ENCODE results near the gene KRTAP20-1.

DNA sequence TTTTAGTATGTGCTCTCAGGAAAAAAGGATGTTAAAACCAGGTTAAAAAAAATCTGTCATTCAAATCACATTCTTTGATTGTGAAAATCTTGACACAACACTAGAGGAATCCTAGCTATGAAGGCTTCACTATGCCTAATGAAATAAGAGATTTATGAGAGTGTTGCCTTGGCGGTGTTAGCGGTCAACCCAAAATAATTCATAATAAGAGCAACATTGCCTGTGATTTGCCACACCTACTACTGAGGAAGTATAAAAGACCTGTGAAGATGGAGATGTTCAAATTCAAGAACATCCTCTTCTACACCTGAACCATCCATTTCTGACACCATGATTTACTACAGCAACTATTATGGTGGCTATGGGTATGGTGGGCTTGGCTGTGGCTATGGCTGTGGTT is at the start of gene KRTAP20-1:
- TF ChIP-seq, protein P1, sequence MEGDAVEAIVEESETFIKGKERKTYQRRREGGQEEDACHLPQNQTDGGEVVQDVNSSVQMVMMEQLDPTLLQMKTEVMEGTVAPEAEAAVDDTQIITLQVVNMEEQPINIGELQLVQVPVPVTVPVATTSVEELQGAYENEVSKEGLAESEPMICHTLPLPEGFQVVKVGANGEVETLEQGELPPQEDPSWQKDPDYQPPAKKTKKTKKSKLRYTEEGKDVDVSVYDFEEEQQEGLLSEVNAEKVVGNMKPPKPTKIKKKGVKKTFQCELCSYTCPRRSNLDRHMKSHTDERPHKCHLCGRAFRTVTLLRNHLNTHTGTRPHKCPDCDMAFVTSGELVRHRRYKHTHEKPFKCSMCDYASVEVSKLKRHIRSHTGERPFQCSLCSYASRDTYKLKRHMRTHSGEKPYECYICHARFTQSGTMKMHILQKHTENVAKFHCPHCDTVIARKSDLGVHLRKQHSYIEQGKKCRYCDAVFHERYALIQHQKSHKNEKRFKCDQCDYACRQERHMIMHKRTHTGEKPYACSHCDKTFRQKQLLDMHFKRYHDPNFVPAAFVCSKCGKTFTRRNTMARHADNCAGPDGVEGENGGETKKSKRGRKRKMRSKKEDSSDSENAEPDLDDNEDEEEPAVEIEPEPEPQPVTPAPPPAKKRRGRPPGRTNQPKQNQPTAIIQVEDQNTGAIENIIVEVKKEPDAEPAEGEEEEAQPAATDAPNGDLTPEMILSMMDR (conservative IDR thresholded peaks at IDR 0.05 in 1 of 2, IDR thresholded peaks at IDR 0.05 in 1 of 2; ENCODE audit: extremely low read depth in 1 of 2, insufficient read depth in 1 of 2, low read depth in 1 of 2, low read length in 2 of 2): no peak
- TF ChIP-seq EZH2 (IDR thresholded peaks at IDR 0.05; ENCODE audit: borderline replicate concordance, low read length): no peak

All from mammary epithelial cell (primary cell).